ENCODE data around the gene OR9Q2.

DNA sequence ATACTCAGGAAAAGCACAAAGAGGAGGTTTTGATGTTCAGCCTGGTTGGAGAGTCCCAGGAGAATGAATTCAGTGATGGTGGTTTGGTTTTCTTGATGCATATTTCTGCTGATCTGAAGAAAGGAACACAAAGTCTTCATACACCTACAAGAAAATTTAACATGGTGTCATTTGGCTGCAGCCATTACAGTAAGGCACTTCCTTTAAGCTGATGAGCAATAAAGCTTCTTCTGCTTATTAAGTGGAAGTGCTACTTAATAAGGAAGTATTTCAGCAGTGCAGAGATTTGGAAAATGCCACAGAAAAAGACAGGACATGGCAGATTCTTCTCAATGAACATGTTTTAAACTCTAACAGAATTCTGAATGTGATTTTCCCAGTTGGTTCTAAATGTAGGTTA, 15.2 kb downstream of the OR9Q2 start, which contains the start of gene OR1S2:
- TF ChIP-seq, protein P1, sequence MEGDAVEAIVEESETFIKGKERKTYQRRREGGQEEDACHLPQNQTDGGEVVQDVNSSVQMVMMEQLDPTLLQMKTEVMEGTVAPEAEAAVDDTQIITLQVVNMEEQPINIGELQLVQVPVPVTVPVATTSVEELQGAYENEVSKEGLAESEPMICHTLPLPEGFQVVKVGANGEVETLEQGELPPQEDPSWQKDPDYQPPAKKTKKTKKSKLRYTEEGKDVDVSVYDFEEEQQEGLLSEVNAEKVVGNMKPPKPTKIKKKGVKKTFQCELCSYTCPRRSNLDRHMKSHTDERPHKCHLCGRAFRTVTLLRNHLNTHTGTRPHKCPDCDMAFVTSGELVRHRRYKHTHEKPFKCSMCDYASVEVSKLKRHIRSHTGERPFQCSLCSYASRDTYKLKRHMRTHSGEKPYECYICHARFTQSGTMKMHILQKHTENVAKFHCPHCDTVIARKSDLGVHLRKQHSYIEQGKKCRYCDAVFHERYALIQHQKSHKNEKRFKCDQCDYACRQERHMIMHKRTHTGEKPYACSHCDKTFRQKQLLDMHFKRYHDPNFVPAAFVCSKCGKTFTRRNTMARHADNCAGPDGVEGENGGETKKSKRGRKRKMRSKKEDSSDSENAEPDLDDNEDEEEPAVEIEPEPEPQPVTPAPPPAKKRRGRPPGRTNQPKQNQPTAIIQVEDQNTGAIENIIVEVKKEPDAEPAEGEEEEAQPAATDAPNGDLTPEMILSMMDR (IDR thresholded peaks at IDR 0.05; ENCODE audit: poor library complexity), result no peak
- TF ChIP-seq EZH2 (IDR thresholded peaks at IDR 0.05; ENCODE audit: borderline replicate concordance), result no peak
